Neural cell (in vitro differentiated cells): Measurements from ENCODE around the gene KNG1.

Experiments used
- CTCF ChIP-seq: fragments of 450-650 bp; IDR thresholded peaks from 2 replicates; pipeline ENCODE4 v1.5.1; 2014; ENCODE audit warnings: antibody characterized with exemption, mild to moderate bottlenecking, moderate library complexity; ENCODE audit not compliant: poor library complexity, severe bottlenecking
- EZH2 ChIP-seq: fragments of 200-600, 300-800 bp; shearing (Covaris generic), sonication (generic); IDR thresholded peaks from 2 replicates; pipeline ENCODE4 v1.6.1; 2014; ENCODE audit warnings: antibody characterized with exemption, low read length, borderline replicate concordance, mild to moderate bottlenecking; ENCODE audit not compliant: insufficient read depth, poor library complexity, severe bottlenecking
- MXI1 ChIP-seq: fragments of 450-650 bp; conservative IDR thresholded peaks from 2 replicates; pipeline ENCODE4 v1.6.1; 2014; ENCODE audit warnings: antibody characterized with exemption, mild to moderate bottlenecking; ENCODE audit not compliant: poor library complexity, severe bottlenecking
- POLR2AphosphoS5 ChIP-seq: IDR thresholded peaks from 2 replicates; pipeline ENCODE4 v1.6.1; 2012
- RAD21 ChIP-seq: fragments of 450-650 bp; conservative IDR thresholded peaks from 2 replicates; pipeline ENCODE4 v1.6.1; 2014; ENCODE audit warnings: antibody characterized with exemption, mild to moderate bottlenecking, moderate library complexity
- REST ChIP-seq: IDR thresholded peaks from 2 replicates; pipeline ENCODE4 v1.6.1; 2012; ENCODE audit warnings: borderline replicate concordance

- TF ChIP-seq CTCF = no peak
- no peak for TF ChIP-seq REST
- no peak for TF ChIP-seq EZH2
- no peak for TF ChIP-seq POLR2AphosphoS5
- TF ChIP-seq RAD21 = no peak
- no peak for TF ChIP-seq MXI1
Observed at GRCh38 chr3:186708983-186709679, 8.0 kb upstream of the KNG1 start.
